Skeletal muscle satellite cell (primary cell): Measurements from ENCODE around the gene KIRREL3.

ENCODE experiments used
- H3K27me3 ChIP-seq: 2 replicates; pipeline ENCODE4 v1.7.0; 2013; ENCODE audit warnings: low read length; ENCODE audit not compliant: control insufficient read depth, insufficient read depth
- H3K36me3 ChIP-seq: 2 replicates; pipeline ENCODE4 v1.7.0; 2013; ENCODE audit warnings: mild to moderate bottlenecking, control low read depth, low read length; ENCODE audit not compliant: insufficient read depth
- H3K4me1 ChIP-seq: 2 replicates; pipeline ENCODE4 v1.7.0; 2013; ENCODE audit warnings: low read length; ENCODE audit not compliant: control insufficient read depth, insufficient read depth
- H3K4me2 ChIP-seq: 2 replicates; pipeline ENCODE4 v1.7.0; 2013; ENCODE audit warnings: mild to moderate bottlenecking, low read length
- H3K4me3 ChIP-seq: 2 replicates; pipeline ENCODE4 v1.7.0; 2013; ENCODE audit warnings: low read length
- H3K9ac ChIP-seq: 2 replicates; pipeline ENCODE4 v1.7.0; 2013; ENCODE audit warnings: mild to moderate bottlenecking, low read depth, low read length, moderate library complexity
- H3K9me3 ChIP-seq: replicated peaks from 2 replicates; pipeline ENCODE4 v1.7.0; 2013; ENCODE audit warnings: mild to moderate bottlenecking, control low read depth, low read length

The KIRREL3 gene

GRCh38 chr11:127027000-127027399 is 26.4 kb upstream of the KIRREL3 start:
- Histone ChIP-seq H3K9me3 (no peaks in the 10 kb centered on the region), H3K4me3 (no peak overlapping the region), H3K27me3 (peaks cover 28% of the 10 kb centered on the region), H3K36me3 (no peaks in the 10 kb centered on the region), H3K9ac (no peak overlapping the region), H3K4me2 (no peak overlapping the region), H3K4me1 (no peaks in the 10 kb centered on the region)

DNA sequence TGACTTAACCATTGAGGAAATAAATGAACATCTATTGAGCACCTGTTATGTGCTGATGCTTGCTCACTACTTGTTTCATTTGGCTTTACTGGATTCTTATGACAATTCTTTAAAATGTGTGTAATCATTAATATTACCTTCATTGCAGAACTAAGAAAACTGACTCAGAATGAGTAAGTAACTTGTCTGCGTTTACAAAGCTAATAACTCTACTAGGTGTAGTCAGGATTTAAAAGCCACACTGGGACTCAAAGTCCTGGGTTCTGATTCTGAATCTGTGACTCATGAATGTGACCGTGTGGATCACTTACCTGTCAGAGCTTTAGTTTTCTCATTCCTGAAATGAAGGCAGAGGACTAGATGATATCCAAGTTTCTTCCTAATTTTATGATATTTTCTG is 23.4 kb upstream of the KIRREL3 start:
- Histone ChIP-seq H3K4me2 (no peak overlapping the region), H3K27me3 (peaks cover 18% of the 10 kb centered on the region), H3K9ac (no peak overlapping the region), H3K4me1 (no peaks in the 10 kb centered on the region), H3K9me3 (no peaks in the 10 kb centered on the region), H3K4me3 (no peak overlapping the region), H3K36me3 (no peaks in the 10 kb centered on the region)

DNA sequence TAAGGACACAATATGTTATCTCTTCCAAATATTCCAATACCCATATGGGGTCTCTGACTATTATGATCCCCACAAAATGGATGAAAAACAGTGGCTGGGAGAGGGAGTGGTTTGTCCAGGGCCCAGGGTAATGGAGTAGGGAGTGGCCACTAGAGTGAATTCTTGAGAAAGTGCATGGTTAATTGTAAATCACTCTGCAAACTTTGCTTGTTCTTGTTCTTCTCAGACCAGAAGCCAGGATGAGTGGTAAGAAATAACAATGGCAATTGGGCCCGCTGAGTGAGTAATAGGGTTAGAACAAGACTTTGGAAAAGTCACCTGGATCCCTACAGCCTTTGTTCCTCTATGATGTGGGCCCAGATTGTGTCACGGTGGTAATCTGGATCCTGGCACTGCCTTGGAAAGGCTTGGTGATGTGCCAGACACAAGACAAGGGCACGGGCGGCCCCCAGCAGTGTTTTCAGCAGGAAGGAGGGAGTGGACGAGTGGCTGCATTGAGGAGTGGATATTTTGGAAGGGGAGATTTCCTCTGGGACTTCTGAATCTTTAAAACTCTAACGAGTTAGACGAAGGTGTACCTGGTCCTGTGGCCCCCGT is 18.2 kb upstream of the KIRREL3 start:
- Histone ChIP-seq H3K36me3 (no peaks in the 10 kb centered on the region), H3K9ac (no peak overlapping the region), H3K9me3 (no peaks in the 10 kb centered on the region), H3K27me3 (peaks cover 16% of the 10 kb centered on the region), H3K4me2 (no peak overlapping the region), H3K4me1 (no peaks in the 10 kb centered on the region), H3K4me3 (no peak overlapping the region)

- Histone ChIP-seq H3K4me3 (no peak overlapping the region), H3K9me3 (no peaks in the 10 kb centered on the region), H3K9ac (no peak overlapping the region), H3K4me1 (no peaks in the 10 kb centered on the region), H3K4me2 (no peak overlapping the region), H3K27me3 (peaks cover 28% of the 10 kb centered on the region), H3K36me3 (no peaks in the 10 kb centered on the region)
Observed at GRCh38 chr11:127017482-127017881, 16.9 kb upstream of the KIRREL3 start.

DNA sequence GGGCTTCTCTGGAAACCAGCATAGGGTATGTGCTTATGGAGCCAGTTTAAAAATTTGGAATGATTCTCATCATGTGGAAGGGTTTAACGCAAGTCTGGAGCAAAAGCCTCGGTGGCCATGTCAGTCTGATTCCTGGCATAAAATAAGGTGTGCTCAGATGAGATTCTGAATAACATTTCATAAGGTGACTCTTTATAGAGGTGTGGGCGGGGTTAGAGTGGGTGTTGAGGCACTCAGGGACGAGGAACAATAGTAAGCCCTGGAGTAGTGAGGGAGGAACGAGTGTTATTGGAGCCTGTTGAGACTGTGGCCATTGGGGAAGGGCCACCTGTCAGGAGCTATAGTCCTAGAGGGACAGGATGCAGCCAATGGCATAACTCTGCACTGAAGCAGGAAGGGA is 13.0 kb upstream of the KIRREL3 start:
- Histone ChIP-seq H3K36me3 (no peaks in the 10 kb centered on the region), H3K9me3 (no peaks in the 10 kb centered on the region), H3K4me3 (no peak overlapping the region), H3K27me3 (peaks cover 46% of the 10 kb centered on the region), H3K4me1 (no peaks in the 10 kb centered on the region), H3K9ac (no peak overlapping the region), H3K4me2 (no peak overlapping the region)

GRCh38 chr11:127006311-127006710 is 5.7 kb upstream of the KIRREL3 start:
- Histone ChIP-seq H3K9ac (no peak overlapping the region), H3K27me3 (peaks cover 12% of the 10 kb centered on the region), H3K4me2 (no peak overlapping the region), H3K4me1 (peaks cover 12% of the 10 kb centered on the region), H3K9me3 (no peaks in the 10 kb centered on the region), H3K4me3 (no peak overlapping the region), H3K36me3 (no peaks in the 10 kb centered on the region)

DNA sequence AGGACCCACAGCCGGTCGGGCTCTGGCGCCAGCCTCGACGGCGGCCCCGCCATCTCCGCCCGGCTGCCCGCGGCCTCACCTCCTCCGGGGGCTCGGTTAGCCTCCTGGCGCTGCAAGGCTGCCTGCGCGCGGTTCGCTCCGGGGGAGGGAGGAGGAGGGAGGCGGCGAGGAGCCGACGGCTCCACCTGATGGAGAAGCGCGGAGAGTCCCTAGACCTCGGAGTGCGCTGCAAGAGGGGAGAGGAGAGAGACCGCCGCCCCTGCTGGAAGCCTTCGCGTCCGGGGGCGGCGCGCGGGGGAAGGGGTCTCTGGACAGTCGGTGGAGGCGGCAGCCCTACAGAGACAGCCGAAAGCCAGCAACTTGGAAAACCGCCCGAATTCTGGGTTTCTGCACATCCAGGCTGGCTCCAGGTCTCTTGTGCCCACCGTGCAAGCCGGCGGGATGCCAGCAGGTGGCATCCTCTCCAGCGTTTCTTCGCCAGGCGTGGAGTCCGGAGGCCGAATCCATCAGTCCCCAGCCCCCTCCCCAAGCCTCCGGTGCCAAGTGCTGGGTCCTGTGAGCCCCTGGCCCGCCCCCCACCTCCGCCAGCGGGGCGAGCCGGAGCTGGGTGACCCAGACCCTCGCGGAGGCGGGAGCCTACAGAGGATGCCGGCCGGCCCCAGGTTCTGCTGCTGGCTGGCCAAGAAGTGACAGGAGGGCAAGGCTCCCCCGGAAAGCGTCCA is 2.9 kb upstream of the KIRREL3 start:
- H3K9ac ChIP-seq, result peak overlapping the region; percentile 69
- no peaks in the 10 kb centered on the region for H3K27me3 ChIP-seq
- H3K4me3 ChIP-seq, result peak overlapping the region; percentile 73
- H3K4me1 ChIP-seq, result peaks cover 29% of the 10 kb centered on the region
- no peaks in the 10 kb centered on the region for H3K9me3 ChIP-seq
- peak overlapping the region; percentile 94 for H3K4me2 ChIP-seq
- H3K36me3 ChIP-seq, result no peaks in the 10 kb centered on the region

DNA sequence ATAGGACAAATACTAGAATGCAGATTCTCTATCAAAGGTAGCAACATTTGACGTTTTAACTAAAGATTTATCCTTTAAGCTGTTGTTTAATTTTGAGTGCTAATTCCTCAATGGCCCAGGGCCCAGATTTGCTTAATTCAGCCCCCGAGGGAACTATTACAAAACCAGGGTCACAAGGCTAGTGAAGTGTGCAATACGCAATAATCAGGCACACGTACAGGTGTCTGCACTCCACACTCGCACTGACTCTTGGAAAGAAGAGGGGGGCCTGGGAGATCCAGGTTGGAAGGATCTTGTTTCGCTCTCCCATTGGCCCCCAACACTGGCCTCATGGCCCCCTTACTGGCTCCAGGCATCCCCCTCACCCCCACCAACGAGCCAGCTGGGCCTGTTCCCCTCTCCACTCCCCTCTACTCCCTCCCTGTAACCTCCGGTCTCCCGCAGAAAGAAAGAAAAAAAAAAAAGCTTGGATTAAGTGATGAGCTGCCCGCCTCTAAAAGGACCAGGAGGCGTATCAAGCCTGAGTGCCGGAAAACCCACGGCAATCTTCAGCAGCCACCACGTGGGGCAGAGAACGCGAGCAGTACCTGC is 2.2 kb upstream of the KIRREL3 start:
- Histone ChIP-seq H3K27me3 (no peaks in the 10 kb centered on the region), H3K9ac (peak overlapping the region; percentile 69), H3K36me3 (no peaks in the 10 kb centered on the region), H3K9me3 (no peaks in the 10 kb centered on the region), H3K4me1 (peaks cover 30% of the 10 kb centered on the region), H3K4me2 (peak overlapping the region; percentile 94), H3K4me3 (peak overlapping the region; percentile 73)

- Histone ChIP-seq H3K4me1 (peaks cover 43% of the 10 kb centered on the region), H3K9ac (peak overlapping the region; percentile 92), H3K9me3 (no peaks in the 10 kb centered on the region), H3K4me2 (peak overlapping the region; percentile 90), H3K36me3 (no peaks in the 10 kb centered on the region), H3K27me3 (no peaks in the 10 kb centered on the region), H3K4me3 (peak overlapping the region; percentile 94)
Observed at GRCh38 chr11:127000981-127001380, 411 bp upstream of the KIRREL3 start.

GRCh38 chr11:126999366-126999765 is 1.2 kb downstream of the KIRREL3 start:
- Histone ChIP-seq H3K4me3 (peak overlapping the region; percentile 94), H3K36me3 (no peaks in the 10 kb centered on the region), H3K4me2 (peak overlapping the region; percentile 90), H3K9me3 (no peaks in the 10 kb centered on the region), H3K27me3 (no peaks in the 10 kb centered on the region), H3K9ac (peak overlapping the region; percentile 92), H3K4me1 (peaks cover 47% of the 10 kb centered on the region)

DNA sequence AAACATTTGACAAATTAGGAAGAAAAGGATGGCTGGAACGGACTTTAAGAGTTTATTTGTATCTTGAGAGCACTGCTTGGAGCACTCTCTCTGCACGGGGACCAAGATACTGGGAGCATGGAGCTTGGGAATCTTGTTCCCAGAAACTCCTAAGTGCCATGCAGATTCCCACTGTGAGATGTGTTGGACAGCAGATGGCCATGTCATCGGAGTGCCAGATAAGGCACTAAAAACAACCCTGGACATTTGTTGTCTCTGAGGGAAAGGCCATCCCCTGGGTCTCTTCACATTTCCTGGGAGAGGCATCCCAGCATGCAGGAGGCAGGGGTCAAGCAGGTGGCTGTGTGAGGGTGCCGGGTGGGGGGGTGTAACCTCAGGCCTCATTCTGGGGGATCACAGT is 2.9 kb downstream of the KIRREL3 start:
- no peaks in the 10 kb centered on the region for H3K27me3 ChIP-seq
- H3K4me3 ChIP-seq, result no peak overlapping the region

More for the DNA sequence above, 2.9 kb downstream of the KIRREL3 start:
- Histone ChIP-seq H3K4me2 (peak overlapping the region; percentile 90), H3K4me1 (peaks cover 55% of the 10 kb centered on the region), H3K36me3 (no peaks in the 10 kb centered on the region), H3K9me3 (no peaks in the 10 kb centered on the region), H3K9ac (peak overlapping the region; percentile 56)
